Measurements from ENCODE around the gene ATOX1.

The ATOX1 gene

GRCh38 chr5:151779531-151780125 is 21.2 kb upstream of the ATOX1 start:
- H3K4me3 ChIP-seq (ENCODE audit: low read depth, low read length): no peak overlapping the region; the same call in 1 of the 2 replicates
- no peak for TF ChIP-seq CTCF (IDR thresholded peaks at IDR 0.05; ENCODE audit: insufficient read depth, low read depth, low read length, missing control alignments)

GRCh38 chr5:151775025-151775606 is 16.7 kb upstream of the ATOX1 start:
- peak overlapping the region; percentile 80 for H3K4me3 ChIP-seq (ENCODE audit: low read depth, low read length)
- no peak for TF ChIP-seq CTCF (IDR thresholded peaks at IDR 0.05; ENCODE audit: insufficient read depth, low read depth, low read length, missing control alignments)
- DNase-seq (ENCODE audit: low read depth): no peak

More at GRCh38 chr5:151779531-151780125, 21.2 kb upstream of the ATOX1 start:
- DNase-seq (ENCODE audit: low read depth): no peak

GRCh38 chr5:151773951-151774350 is 15.5 kb upstream of the ATOX1 start:
- no peak for DNase-seq (ENCODE audit: low read depth)

GRCh38 chr5:151772846-151773561 is 14.6 kb upstream of the ATOX1 start:
- no peak for DNase-seq (ENCODE audit: low read depth)
- TF ChIP-seq CTCF (IDR thresholded peaks at IDR 0.05; ENCODE audit: insufficient read depth, low read depth, low read length, missing control alignments): no peak
- H3K4me3 ChIP-seq (ENCODE audit: low read depth, low read length): peak overlapping the region; percentile 80

More at GRCh38 chr5:151773951-151774350, 15.5 kb upstream of the ATOX1 start:
- H3K4me3 ChIP-seq (ENCODE audit: low read depth, low read length): peak overlapping the region; percentile 80
- no peak for TF ChIP-seq CTCF (IDR thresholded peaks at IDR 0.05; ENCODE audit: insufficient read depth, low read depth, low read length, missing control alignments)

- peak; percentile 62 for DNase-seq (ENCODE audit: low read depth)
- H3K4me3 ChIP-seq (ENCODE audit: low read depth, low read length): peak overlapping the region; percentile 80
- no peak for TF ChIP-seq CTCF (IDR thresholded peaks at IDR 0.05; ENCODE audit: insufficient read depth, low read depth, low read length, missing control alignments)
Observed at GRCh38 chr5:151772029-151772845, 13.8 kb upstream of the ATOX1 start.

- H3K4me3 ChIP-seq (ENCODE audit: low read depth, low read length): peak within 1 kb of the TSS; percentile 84
- peak; percentile 100 for DNase-seq (ENCODE audit: low read depth)
- TF ChIP-seq CTCF (IDR thresholded peaks at IDR 0.05; ENCODE audit: insufficient read depth, low read depth, low read length, missing control alignments): peak; percentile 78
Observed at GRCh38 chr5:151771259-151772028, 13.0 kb upstream of the ATOX1 start, which contains the start of gene G3BP1. G3BP1 (plus strand) TSS chr5:151771954; CDS start chr5:151786621, 14,667 bp downstream.

Measured in GM12865 (cell line).